ENCODE data around the gene OSGEP. TPM values are rescaled to one million over a fixed set of nuclear protein-coding genes. Genes with fewer than 3 reads are reported as not detected.

Gene OSGEP
- total and polyA plus RNA-seq, 8 donors, result 29.0 to 90.1 (median 79.3) TPM

DNA sequence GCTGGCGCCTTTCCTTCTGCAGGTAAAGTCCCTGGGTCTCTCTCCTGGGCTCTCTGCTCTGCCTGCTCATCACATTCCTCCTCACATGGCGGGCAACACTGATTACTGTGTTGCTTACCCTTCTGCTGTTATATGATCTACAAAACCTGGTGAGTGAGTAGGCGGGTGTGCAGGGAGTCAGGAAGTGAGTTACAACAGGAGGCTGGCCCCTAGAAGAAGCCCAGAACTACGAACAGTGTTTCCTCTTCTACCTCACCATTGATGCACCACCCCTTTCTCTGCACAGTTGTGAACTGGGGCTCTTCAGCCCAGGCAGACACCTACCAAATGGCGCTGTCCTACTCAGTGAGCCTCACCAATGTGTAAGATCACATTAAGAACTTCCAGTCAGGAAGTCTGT lies 13.7 kb downstream of the OSGEP start:
- intact Hi-C loops (cut with DNase I), result no loop called here
- Histone ChIP-seq H3K4me3 (no peak overlapping the region), H3K36me3 (peaks cover 0 to 12% of the 10 kb centered on the region in 2 donors), H3K27me3 (peaks cover 0 to 5% of the 10 kb centered on the region in 2 donors), H3K4me1 (peaks cover 0 to 15% of the 10 kb centered on the region in 2 donors), H3K27ac (no peak overlapping the region), H3K9me3 (no peaks in the 10 kb centered on the region)
- TF ChIP-seq, protein P1, sequence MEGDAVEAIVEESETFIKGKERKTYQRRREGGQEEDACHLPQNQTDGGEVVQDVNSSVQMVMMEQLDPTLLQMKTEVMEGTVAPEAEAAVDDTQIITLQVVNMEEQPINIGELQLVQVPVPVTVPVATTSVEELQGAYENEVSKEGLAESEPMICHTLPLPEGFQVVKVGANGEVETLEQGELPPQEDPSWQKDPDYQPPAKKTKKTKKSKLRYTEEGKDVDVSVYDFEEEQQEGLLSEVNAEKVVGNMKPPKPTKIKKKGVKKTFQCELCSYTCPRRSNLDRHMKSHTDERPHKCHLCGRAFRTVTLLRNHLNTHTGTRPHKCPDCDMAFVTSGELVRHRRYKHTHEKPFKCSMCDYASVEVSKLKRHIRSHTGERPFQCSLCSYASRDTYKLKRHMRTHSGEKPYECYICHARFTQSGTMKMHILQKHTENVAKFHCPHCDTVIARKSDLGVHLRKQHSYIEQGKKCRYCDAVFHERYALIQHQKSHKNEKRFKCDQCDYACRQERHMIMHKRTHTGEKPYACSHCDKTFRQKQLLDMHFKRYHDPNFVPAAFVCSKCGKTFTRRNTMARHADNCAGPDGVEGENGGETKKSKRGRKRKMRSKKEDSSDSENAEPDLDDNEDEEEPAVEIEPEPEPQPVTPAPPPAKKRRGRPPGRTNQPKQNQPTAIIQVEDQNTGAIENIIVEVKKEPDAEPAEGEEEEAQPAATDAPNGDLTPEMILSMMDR (IDR thresholded peaks at IDR 0.05), result no peak
- no peak for ATAC-seq
- DNase-seq, result no peak

GRCh38 chr14:20440465-20440864 lies 14.1 kb downstream of the OSGEP start:
- intact Hi-C loops (cut with DNase I), result no loop called here
- no peak overlapping the region for H3K4me3 ChIP-seq
- DNase-seq, result no peak
- ATAC-seq, result no peak
- no peak overlapping the region for H3K27ac ChIP-seq
- H3K27me3 ChIP-seq, result peaks cover 0 to 9% of the 10 kb centered on the region in 2 donors
- TF ChIP-seq, protein P1 (IDR thresholded peaks at IDR 0.05), result no peak
- H3K36me3 ChIP-seq, result peaks cover 0 to 8% of the 10 kb centered on the region in 2 donors
- H3K4me1 ChIP-seq, result peaks cover 0 to 15% of the 10 kb centered on the region in 2 donors
- no peaks in the 10 kb centered on the region for H3K9me3 ChIP-seq

DNA sequence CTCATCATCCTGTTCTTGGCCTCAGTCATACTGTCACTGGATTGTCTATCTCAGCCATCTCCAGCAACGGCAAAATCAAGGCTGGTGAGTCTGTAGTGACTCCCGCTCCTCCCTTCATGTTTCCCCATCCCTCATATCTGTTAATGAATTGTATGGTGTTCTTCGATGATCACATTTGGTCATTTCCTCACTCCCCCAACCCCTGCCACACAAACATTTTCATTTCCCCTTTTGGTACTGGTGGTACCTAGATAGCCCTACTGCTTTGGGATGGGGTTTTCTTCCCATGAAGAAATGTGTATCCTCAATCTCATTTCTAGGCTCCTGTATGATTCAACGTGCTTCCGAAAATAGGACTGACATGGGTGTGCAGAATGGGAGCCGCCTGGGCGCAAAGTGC lies 15.9 kb downstream of the OSGEP start:
- Histone ChIP-seq H3K4me1 (peaks cover 0 to 15% of the 10 kb centered on the region in 2 donors), H3K27ac (no peak overlapping the region), H3K36me3 (no peaks in the 10 kb centered on the region), H3K4me3 (no peak overlapping the region), H3K27me3 (peaks cover 0 to 18% of the 10 kb centered on the region in 2 donors), H3K9me3 (no peaks in the 10 kb centered on the region)
- no peak for ATAC-seq
- intact Hi-C loops (cut with DNase I), result no loop called here
- TF ChIP-seq, protein P1 (IDR thresholded peaks at IDR 0.05), result no peak
- no peak for DNase-seq

DNA sequence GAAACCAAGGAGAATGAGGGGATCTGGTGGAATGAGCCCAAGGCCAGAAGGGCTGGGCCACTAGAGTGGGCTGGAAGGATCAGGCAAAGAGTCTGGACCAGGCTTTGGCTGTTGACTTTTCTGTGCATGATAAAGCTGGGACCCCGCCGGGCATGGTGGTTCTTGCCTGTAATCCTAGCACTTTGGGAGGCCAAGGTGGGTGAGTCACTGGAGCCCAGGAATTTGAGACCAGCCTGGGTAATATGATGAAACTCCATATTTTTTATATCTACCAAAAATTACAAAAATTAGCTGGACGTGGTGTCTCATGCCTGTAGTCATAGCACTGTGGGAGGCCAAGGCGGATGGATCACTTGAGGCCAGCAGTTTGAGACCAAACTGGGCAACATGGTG lies 18.3 kb downstream of the OSGEP start:
- no peak for ATAC-seq
- no peaks in the 10 kb centered on the region for H3K36me3 ChIP-seq
- DNase-seq, result no peak
- no peak overlapping the region for H3K27ac ChIP-seq
- TF ChIP-seq, protein P1 (IDR thresholded peaks at IDR 0.05), result no peak
- no peaks in the 10 kb centered on the region for H3K9me3 ChIP-seq
- no peak overlapping the region for H3K4me3 ChIP-seq
- intact Hi-C loops (cut with DNase I), result no loop called here
- H3K27me3 ChIP-seq, result peaks cover 0 to 18% of the 10 kb centered on the region in 2 donors
- peaks cover 0 to 9% of the 10 kb centered on the region in 2 donors for H3K4me1 ChIP-seq

DNA sequence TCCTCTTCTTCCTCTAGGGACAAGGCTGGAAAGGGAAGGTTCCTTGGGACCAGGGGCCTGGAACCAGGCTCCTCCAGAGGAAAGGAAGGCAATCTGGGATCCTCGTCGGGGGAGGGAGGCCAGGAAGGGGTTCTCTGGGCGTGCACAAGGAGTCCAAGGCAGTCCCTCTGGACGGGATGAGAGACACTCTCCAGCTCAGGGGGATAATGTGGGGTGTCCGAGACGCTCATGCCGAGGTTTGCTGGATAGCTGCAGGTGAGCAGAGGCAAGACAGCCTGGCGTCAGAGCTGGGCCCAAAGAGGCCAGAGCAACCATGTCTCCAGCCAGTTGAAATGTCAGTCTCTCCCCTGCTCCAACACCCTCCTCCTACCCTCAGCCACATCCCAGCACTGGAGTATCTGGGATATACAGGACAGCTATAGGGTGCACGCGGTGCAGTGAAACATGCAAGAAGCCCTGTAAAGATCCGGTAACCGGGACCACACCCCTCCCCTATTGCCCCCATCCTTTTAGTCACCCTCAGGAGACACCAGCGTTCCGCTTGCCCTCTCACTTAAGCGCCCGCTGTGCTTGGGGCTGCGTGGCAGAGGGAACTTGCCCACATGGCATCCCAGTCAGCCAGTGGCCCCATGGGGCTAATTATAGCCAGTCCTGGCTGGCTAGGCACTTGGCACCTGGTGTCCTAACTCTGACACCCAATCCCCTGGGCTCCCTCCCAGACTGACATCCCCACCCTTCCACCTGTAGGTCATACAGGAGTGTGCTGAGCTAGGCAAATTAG lies 18.8 kb downstream of the OSGEP start, which contains the start of gene KLHL33:
KLHL33 (minus strand) TSS at position 585 of the 781 bp plus-strand sequence; CDS start at position 230, 355 bp downstream.
- H3K36me3 ChIP-seq, result no peaks in the 10 kb centered on the region
- peaks cover 0 to 18% of the 10 kb centered on the region in 2 donors for H3K27me3 ChIP-seq
- intact Hi-C loops (cut with DNase I), result no loop called here
- no peak for DNase-seq
- TF ChIP-seq, protein P1 (IDR thresholded peaks at IDR 0.05), result no peak
- no peak within 1 kb of the TSS for H3K27ac ChIP-seq
- peaks cover 0 to 3% of the 10 kb centered on the region in 2 donors for H3K4me1 ChIP-seq
- no peaks in the 10 kb centered on the region for H3K9me3 ChIP-seq
- no peak for ATAC-seq
- H3K4me3 ChIP-seq, result peak within 1 kb of the TSS; percentile 11 to 17
